Nephron (organoid): ENCODE results near the gene TLR6.

Source experiments
- H3K27ac Mint-ChIP-seq, 3 experiments: 2 replicates each; pipeline ENCODE4 v1.8.0; 2020; ENCODE audit warnings: mixed read lengths in 3 of 3, mild to moderate bottlenecking in 2 of 3, moderate library complexity in 1 of 3
- H3K27me3 Mint-ChIP-seq: 2 replicates; pipeline ENCODE4 v1.8.0; 2021; ENCODE audit warnings: low read depth, mild to moderate bottlenecking, moderate library complexity, mixed read lengths
- H3K36me3 Mint-ChIP-seq: 2 replicates; pipeline ENCODE4 v1.8.0; 2020; ENCODE audit warnings: low read depth, mixed read lengths
- H3K4me1 Mint-ChIP-seq: 2 replicates; pipeline ENCODE4 v1.8.0; 2020; ENCODE audit warnings: mixed read lengths
- H3K4me3 Mint-ChIP-seq, 3 experiments: 2 replicates each; pipeline ENCODE4 v1.8.0; 2020; ENCODE audit warnings: mild to moderate bottlenecking in 3 of 3, mixed read lengths in 3 of 3, moderate library complexity in 2 of 3
- H3K9me3 Mint-ChIP-seq: 2 replicates; pipeline ENCODE4 v1.8.0; 2020; ENCODE audit warnings: mixed read lengths
- CTCF ChIP-seq, 3 experiments: fragments of 200-600 bp; sonication (generic); IDR thresholded peaks; one replicate each; pipeline ENCODE4 v1.5.0; 2021; ENCODE audit warnings: antibody characterized with exemption in 3 of 3; ENCODE audit not compliant: unreplicated experiment in 3 of 3

Gene TLR6

GRCh38 chr4:38785041-38785790, 71.4 kb downstream of the TLR6 start:
- H3K36me3 Mint-ChIP-seq: no peaks in the 10 kb centered on the region
- H3K9me3 Mint-ChIP-seq: peaks cover 6% of the 10 kb centered on the region
- TF ChIP-seq CTCF (IDR thresholded peaks at IDR 0.05; ENCODE audit: unreplicated experiment in 3 of 3): no peak
- peaks cover 4% of the 10 kb centered on the region for H3K4me1 Mint-ChIP-seq
- H3K4me3 Mint-ChIP-seq: no peak overlapping the region
- peaks cover 3% of the 10 kb centered on the region for H3K27me3 Mint-ChIP-seq
- no peak overlapping the region for H3K27ac Mint-ChIP-seq

GRCh38 chr4:38784141-38784540, 72.5 kb downstream of the TLR6 start:
- no peak overlapping the region for H3K4me3 Mint-ChIP-seq
- no peak overlapping the region for H3K27ac Mint-ChIP-seq
- H3K36me3 Mint-ChIP-seq: no peaks in the 10 kb centered on the region
- peaks cover 4% of the 10 kb centered on the region for H3K4me1 Mint-ChIP-seq
- H3K27me3 Mint-ChIP-seq: peaks cover 3% of the 10 kb centered on the region
- no peak for TF ChIP-seq CTCF (IDR thresholded peaks at IDR 0.05; ENCODE audit: unreplicated experiment in 3 of 3)
- peaks cover 2% of the 10 kb centered on the region for H3K9me3 Mint-ChIP-seq

GRCh38 chr4:38783109-38783460, 73.5 kb downstream of the TLR6 start:
- Mint-ChIP-seq H3K36me3 (no peaks in the 10 kb centered on the region), H3K4me1 (peaks cover 4% of the 10 kb centered on the region), H3K4me3 (no peak overlapping the region), H3K27ac (no peak overlapping the region), H3K27me3 (peaks cover 3% of the 10 kb centered on the region), H3K9me3 (peaks cover 2% of the 10 kb centered on the region)
- TF ChIP-seq CTCF (IDR thresholded peaks at IDR 0.05; ENCODE audit: unreplicated experiment in 3 of 3): peak in 2 of 3 experiments; percentile 12 to 33

GRCh38 chr4:38782452-38783108, 74.0 kb downstream of the TLR6 start, which contains the start of gene TLR10:
TSS of gene TLR10 (minus strand) at chr4:38782990. CDS start at chr4:38775590, 7,400 bp downstream.
- no peak within 1 kb of the TSS for H3K27ac Mint-ChIP-seq
- H3K4me3 Mint-ChIP-seq: no peak within 1 kb of the TSS
- H3K9me3 Mint-ChIP-seq: peaks cover 2% of the 10 kb centered on the region
- peaks cover 3% of the 10 kb centered on the region for H3K27me3 Mint-ChIP-seq
- peak; percentile 72 to 78 (median 75) for TF ChIP-seq CTCF (IDR thresholded peaks at IDR 0.05; ENCODE audit: unreplicated experiment in 3 of 3)
- H3K36me3 Mint-ChIP-seq: no peaks in the 10 kb centered on the region
- peaks cover 4% of the 10 kb centered on the region for H3K4me1 Mint-ChIP-seq

- Mint-ChIP-seq H3K36me3 (no peaks in the 10 kb centered on the region), H3K4me1 (peaks cover 4% of the 10 kb centered on the region), H3K27ac (no peak overlapping the region), H3K4me3 (no peak overlapping the region), H3K27me3 (peaks cover 3% of the 10 kb centered on the region), H3K9me3 (peaks cover 6% of the 10 kb centered on the region)
- no peak for TF ChIP-seq CTCF (IDR thresholded peaks at IDR 0.05; ENCODE audit: unreplicated experiment in 3 of 3)
Observed at GRCh38 chr4:38781854-38782261, 74.8 kb downstream of the TLR6 start.
